Lower leg skin (tissue), 4 donors: ENCODE measurements around the gene IL15RA. TPM values are rescaled to one million over a fixed set of nuclear protein-coding genes. Genes with fewer than 3 reads are reported as not detected.
"Not testable (repeated sequence)": the region's sequence is repeated elsewhere in the genome, so short reads cannot be mapped to it uniquely, and the experiment has no call there.

Experiments
- DNase-seq, 2 donors: peaks; one replicate each; pipeline ENCODE4 v3.0.0-alpha.2; 2019; ENCODE audit warnings: low spot score in 2 of 2
- H3K4me3 ChIP-seq: fragments of 200-600 bp; sonication (generic); 2 replicates; pipeline ENCODE4 v1.5.1; 2017; ENCODE audit warnings: mild to moderate bottlenecking, low read depth; ENCODE audit not compliant: poor library complexity, severe bottlenecking
- POLR2A ChIP-seq, 2 donors: fragments of 450-650 bp; IDR thresholded peaks; one replicate each; pipeline ENCODE4 v1.6.1; 2016 to 2017; ENCODE audit warnings: antibody characterized with exemption in 2 of 2, mild to moderate bottlenecking in 1 of 2, moderate library complexity in 1 of 2
- WGBS, 2 donors: methylation state at CpG; one replicate each; pipeline ENCODE4 v1.1.5; 2018; 5-methylcytosine and 5-hydroxymethylcytosine counted together
- intact Hi-C: fragments of 100-400 bp; cut with DNase I; formaldehyde crosslinking; loops from one replicate; pipeline ENCODE4 v1.15.0; 2023; ENCODE audit warnings: low total_unique reads
- total RNA-seq, 4 donors: library from RNA; depleted of rRNA; stranded (reverse); fragments of >200 nt; gene quantifications; one replicate each; pipeline ENCODE4 v1.1.0, GENCODE V29; 2016
- TF ChIP-seq, protein P1 (sequence below), 3 donors: fragments of 450-650 bp; IDR thresholded peaks; one replicate each; pipeline ENCODE4 v1.5.1; 2016; ENCODE audit warnings: antibody characterized with exemption in 3 of 3, mild to moderate bottlenecking in 3 of 3, moderate library complexity in 2 of 3

IL15RA gene
- total RNA-seq, 4 donors from 2014 or later: 9.3 to 30.8 (median 24.8) TPM

DNA sequence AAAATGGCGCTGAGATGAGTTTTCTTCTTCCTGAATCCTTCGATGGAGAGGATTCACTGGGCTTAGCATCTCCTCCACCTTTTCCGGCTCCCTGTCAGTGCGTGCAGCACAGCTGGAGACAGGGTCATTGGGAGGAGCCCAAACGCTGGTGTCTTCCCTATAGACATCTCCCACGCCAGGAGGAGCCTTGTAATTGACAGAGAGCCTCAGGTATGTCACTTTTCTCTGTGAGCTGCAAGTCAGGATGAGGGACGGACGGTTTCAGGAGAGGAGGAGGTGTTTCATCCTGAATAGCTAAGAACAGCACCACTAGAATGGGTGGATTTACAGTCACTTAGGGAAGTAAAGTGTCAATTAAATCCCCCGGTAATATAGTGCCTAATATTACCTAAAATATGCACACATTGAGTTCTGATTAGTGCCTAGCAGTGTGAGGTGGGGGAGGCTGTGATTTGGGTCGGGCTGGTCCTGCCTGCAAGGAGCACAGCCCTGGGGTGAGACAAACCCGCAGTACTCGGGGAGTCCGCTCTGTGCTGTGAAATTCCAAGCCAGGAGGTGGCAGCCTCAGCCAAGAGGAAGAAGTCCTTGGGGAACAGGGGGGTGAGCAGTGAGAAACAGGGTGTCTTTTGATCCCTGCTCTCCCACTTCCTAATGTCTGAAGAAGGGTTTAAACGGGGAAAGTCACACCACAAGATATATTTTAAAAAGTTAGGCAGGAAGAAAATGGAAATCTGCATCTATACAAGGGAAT is 28.2 kb downstream of the IL15RA start:
- peak in 1 of 2 donors; percentile 42 for DNase-seq
- intact Hi-C loops: no loop called here
- TF ChIP-seq, protein P1, sequence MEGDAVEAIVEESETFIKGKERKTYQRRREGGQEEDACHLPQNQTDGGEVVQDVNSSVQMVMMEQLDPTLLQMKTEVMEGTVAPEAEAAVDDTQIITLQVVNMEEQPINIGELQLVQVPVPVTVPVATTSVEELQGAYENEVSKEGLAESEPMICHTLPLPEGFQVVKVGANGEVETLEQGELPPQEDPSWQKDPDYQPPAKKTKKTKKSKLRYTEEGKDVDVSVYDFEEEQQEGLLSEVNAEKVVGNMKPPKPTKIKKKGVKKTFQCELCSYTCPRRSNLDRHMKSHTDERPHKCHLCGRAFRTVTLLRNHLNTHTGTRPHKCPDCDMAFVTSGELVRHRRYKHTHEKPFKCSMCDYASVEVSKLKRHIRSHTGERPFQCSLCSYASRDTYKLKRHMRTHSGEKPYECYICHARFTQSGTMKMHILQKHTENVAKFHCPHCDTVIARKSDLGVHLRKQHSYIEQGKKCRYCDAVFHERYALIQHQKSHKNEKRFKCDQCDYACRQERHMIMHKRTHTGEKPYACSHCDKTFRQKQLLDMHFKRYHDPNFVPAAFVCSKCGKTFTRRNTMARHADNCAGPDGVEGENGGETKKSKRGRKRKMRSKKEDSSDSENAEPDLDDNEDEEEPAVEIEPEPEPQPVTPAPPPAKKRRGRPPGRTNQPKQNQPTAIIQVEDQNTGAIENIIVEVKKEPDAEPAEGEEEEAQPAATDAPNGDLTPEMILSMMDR (IDR thresholded peaks at IDR 0.05): no peak
- TF ChIP-seq POLR2A (IDR thresholded peaks at IDR 0.05): no peak
- 40 to 50% methylated on average over 14 of the region's 14 CpGs for WGBS, 2 donors
- H3K4me3 ChIP-seq: no peak overlapping the region

DNA sequence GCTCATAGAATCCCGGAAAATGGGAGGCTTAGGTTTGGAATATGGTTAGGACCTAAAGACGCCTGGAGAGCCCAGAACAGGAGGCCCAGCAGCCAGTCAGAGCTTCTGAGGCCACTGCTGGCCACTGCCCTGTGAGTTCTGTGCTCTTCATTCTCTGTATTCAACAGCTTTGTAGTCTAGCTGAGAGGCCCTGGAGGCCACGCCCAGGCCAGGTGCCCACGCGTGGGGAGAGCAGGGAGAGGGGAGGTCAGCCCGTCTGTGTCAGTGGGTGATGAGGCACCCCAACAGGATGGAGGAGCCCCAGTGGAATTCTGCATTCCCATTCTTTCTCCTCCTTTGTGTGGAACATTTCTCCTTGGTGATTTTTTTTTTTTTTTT is 29.1 kb downstream of the IL15RA start:
- 92 to 98% methylated on average over 6 of the region's 6 CpGs for WGBS, 2 donors
- DNase-seq: no peak
- no peak overlapping the region for H3K4me3 ChIP-seq
- intact Hi-C loops: no loop called here
- TF ChIP-seq POLR2A (IDR thresholded peaks at IDR 0.05): no peak
- TF ChIP-seq, protein P1 (IDR thresholded peaks at IDR 0.05): no peak

DNA sequence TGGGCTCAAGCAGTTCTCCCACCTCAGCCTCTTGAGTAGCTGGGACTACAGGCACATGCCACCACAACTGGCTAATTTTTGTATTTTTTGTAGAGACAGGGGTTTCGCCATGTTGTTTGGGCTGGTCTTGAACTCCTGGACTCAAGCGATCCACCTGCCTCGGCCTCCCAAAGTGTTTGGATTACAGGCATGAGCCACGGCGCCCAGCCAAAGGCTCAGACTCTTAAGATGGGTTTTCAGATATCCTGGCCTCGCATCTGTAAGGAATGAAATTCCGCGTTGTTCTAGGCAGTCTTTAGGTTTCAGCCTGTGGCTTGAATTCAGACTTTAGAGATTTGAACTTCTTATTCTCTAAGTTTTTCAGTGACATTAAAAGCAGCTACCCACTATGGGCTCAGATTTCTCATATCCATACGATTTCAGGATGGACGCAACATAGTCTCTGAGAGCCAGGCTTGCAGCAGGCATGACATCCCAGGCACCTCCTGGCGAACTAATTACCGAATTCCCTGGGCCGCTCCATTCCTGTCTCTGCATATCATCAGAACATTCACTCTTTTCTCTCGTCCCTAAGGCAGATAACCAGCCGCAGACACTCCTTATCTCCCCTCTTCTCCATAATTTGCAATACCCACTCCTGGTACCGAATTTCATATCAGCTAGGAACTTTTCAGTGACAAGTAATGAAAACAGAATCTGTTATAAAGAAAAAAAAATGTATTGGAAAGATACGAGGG is 29.7 kb downstream of the IL15RA start:
- no peak for TF ChIP-seq POLR2A (IDR thresholded peaks at IDR 0.05)
- H3K4me3 ChIP-seq: no peak overlapping the region
- DNase-seq: no peak
- WGBS, 2 donors: 93 to 95% methylated on average over 17 of the region's 17 CpGs
- intact Hi-C loops: no loop called here

- DNase-seq: no peak
- TF ChIP-seq, protein P1 (IDR thresholded peaks at IDR 0.05): no peak
- no peak for TF ChIP-seq POLR2A (IDR thresholded peaks at IDR 0.05)
- no peak overlapping the region for H3K4me3 ChIP-seq
- intact Hi-C loops: no loop called here
- WGBS, 2 donors: 88 to 94% methylated on average over 8 of the region's 8 CpGs
Measured at GRCh38 chr10:5946786-5947185, 30.6 kb downstream of the IL15RA start.

GRCh38 chr10:5946419-5946775 is 30.9 kb downstream of the IL15RA start:
- intact Hi-C loops, DNase-seq, H3K4me3 ChIP-seq: not testable (repeated sequence)

GRCh38 chr10:5945561-5946418 is 31.6 kb downstream of the IL15RA start:
- peak; percentile 61 to 93 for DNase-seq
- intact Hi-C loops: no loop called here
- WGBS, 2 donors: 15 to 36% methylated on average over 21 of the region's 21 CpGs
- TF ChIP-seq, protein P1 (IDR thresholded peaks at IDR 0.05): no peak
- TF ChIP-seq POLR2A (IDR thresholded peaks at IDR 0.05): no peak
- H3K4me3 ChIP-seq: no peak overlapping the region

More at GRCh38 chr10:5946419-5946775, 30.9 kb downstream of the IL15RA start:
- 90 to 91% methylated on average over 10 of the region's 10 CpGs for WGBS, 2 donors
